LNCaP clone FGC (cell line): ENCODE data around the gene HOXD12.

Experiments
- DNase-seq: peaks from one replicate; pipeline ENCODE4 v3.0.0-alpha.2; 2011; ENCODE audit warnings: low read depth
- H3K4me3 ChIP-seq: 2 replicates; pipeline ENCODE4 v1.5.1; 2011; ENCODE audit warnings: mild to moderate bottlenecking, low read depth, low read length, control low read depth
- CTCF ChIP-seq: IDR thresholded peaks from 2 replicates; pipeline ENCODE4 v1.5.1; 2012; ENCODE audit warnings: mild to moderate bottlenecking; ENCODE audit not compliant: control insufficient read depth, insufficient read depth; ENCODE audit errors: extremely low read depth

Gene HOXD12

GRCh38 chr2:176149481-176149938 is 49.9 kb downstream of the HOXD12 start:
- H3K4me3 ChIP-seq, result no peak overlapping the region
- no peak for DNase-seq
- no peak for TF ChIP-seq CTCF

GRCh38 chr2:176149939-176150583 is 50.5 kb downstream of the HOXD12 start:
- no peak for DNase-seq
- TF ChIP-seq CTCF, result no peak
- no peak overlapping the region for H3K4me3 ChIP-seq

- no peak for DNase-seq
- H3K4me3 ChIP-seq, result no peak overlapping the region
- no peak for TF ChIP-seq CTCF
Measured at GRCh38 chr2:176150584-176151441, 51.2 kb downstream of the HOXD12 start.

- no peak for TF ChIP-seq CTCF
- no peak within 1 kb of the TSS for H3K4me3 ChIP-seq
- DNase-seq, result no peak
Measured at GRCh38 chr2:176151442-176152287, 52.1 kb downstream of the HOXD12 start, which contains the start of gene HOXD4. TSS of gene HOXD4 (plus strand) at chr2:176151550. CDS start at chr2:176151634, 84 bp downstream.
